ENCODE data around the gene TLR10.

GRCh38 chr4:38814386-38814785, 31.6 kb upstream of the TLR10 start:
- TF ChIP-seq CHD7 (IDR thresholded peaks at IDR 0.05; ENCODE audit: low read depth, low read length) = no peak
- TF ChIP-seq BRF1 (IDR thresholded peaks at IDR 0.05; ENCODE audit: borderline replicate concordance, extremely low read depth, insufficient read length) = no peak
- no peak for TF ChIP-seq RAD21 (CRISPR knock-in tag; conservative IDR thresholded peaks at IDR 0.05 in 1 of 2, IDR thresholded peaks at IDR 0.05 in 1 of 2)
- no peak for TF ChIP-seq ZNF780A (CRISPR knock-in tag; IDR thresholded peaks at IDR 0.05)

Data from K562 (cell line).